Lung microvascular endothelial cell (primary cell): ENCODE results near the gene PARVA. TPM values are rescaled to one million over a fixed set of nuclear protein-coding genes. Genes with fewer than 3 reads are reported as not detected.
A peak's percentile ranks its signal among the peaks of the same experiment; 100 is the strongest.

ENCODE experiments used
- DNase-seq, 2 donors: peaks; one replicate each; pipeline versions ENCODE4 v3.0.0 to v3.0.0-alpha.2; 2010; ENCODE audit warnings: low read depth in 2 of 2
- total RNA-seq: library from RNA; depleted of rRNA; stranded (reverse); fragments of >200 nt; gene quantifications from 2 replicates; pipeline ENCODE4 v1.2.1, GENCODE V29; 2014

The PARVA gene
- total RNA-seq, 1 donor from 2014 or later = 24.8 TPM

GRCh38 chr11:12430954-12431595, 53.7 kb downstream of the PARVA start:
- DNase-seq = peak; percentile 51 to 74

- no peak for DNase-seq
Measured at GRCh38 chr11:12432507-12432906, 55.1 kb downstream of the PARVA start.

GRCh38 chr11:12433121-12433520, 55.8 kb downstream of the PARVA start:
- DNase-seq = no peak

GRCh38 chr11:12433571-12434324, 56.4 kb downstream of the PARVA start:
- DNase-seq = peak in 1 of 2 donors; percentile 26

GRCh38 chr11:12434325-12434654, 56.9 kb downstream of the PARVA start:
- DNase-seq = no peak

- DNase-seq = no peak
Measured at GRCh38 chr11:12435264-12435663, 57.9 kb downstream of the PARVA start.

- DNase-seq = no peak
Measured at GRCh38 chr11:12436266-12436665, 58.9 kb downstream of the PARVA start.

- no peak for DNase-seq
Measured at GRCh38 chr11:12438291-12438690, 60.9 kb downstream of the PARVA start.

GRCh38 chr11:12439615-12440014, 62.2 kb downstream of the PARVA start:
- no peak for DNase-seq

GRCh38 chr11:12440565-12440964, 63.2 kb downstream of the PARVA start:
- no peak for DNase-seq

- peak in 1 of 2 donors; percentile 10 for DNase-seq
Measured at GRCh38 chr11:12441231-12441861, 64.0 kb downstream of the PARVA start.

GRCh38 chr11:12444601-12445000, 67.2 kb downstream of the PARVA start:
- DNase-seq = no peak

GRCh38 chr11:12445001-12445400, 67.6 kb downstream of the PARVA start:
- DNase-seq = no peak

- no peak for DNase-seq
Measured at GRCh38 chr11:12446863-12447262, 69.5 kb downstream of the PARVA start.

- no peak for DNase-seq
Measured at GRCh38 chr11:12448131-12448939, 71.0 kb downstream of the PARVA start.

GRCh38 chr11:12449961-12450715, 72.8 kb downstream of the PARVA start:
- no peak for DNase-seq

- no peak for DNase-seq
Measured at GRCh38 chr11:12451179-12451814, 73.9 kb downstream of the PARVA start.

GRCh38 chr11:12453243-12453642, 75.9 kb downstream of the PARVA start:
- no peak for DNase-seq

GRCh38 chr11:12454782-12455181, 77.4 kb downstream of the PARVA start:
- peak in 1 of 2 donors; percentile 48 for DNase-seq

- peak in 1 of 2 donors; percentile 19 for DNase-seq
Measured at GRCh38 chr11:12455938-12456337, 78.6 kb downstream of the PARVA start.
